ENCODE data around the gene BMP2K. TPM values are rescaled to one million over a fixed set of nuclear protein-coding genes. Genes with fewer than 3 reads are reported as not detected.

The BMP2K gene
- total and polyA plus RNA-seq, 7 donors, result 13.2 to 37.9 (median 30.0) TPM

GRCh38 chr4:78910612-78911011, 134.5 kb downstream of the BMP2K start:
- peaks cover 0 to 23% (median 7%) of the 10 kb centered on the region in 4 donors for H3K36me3 ChIP-seq
- H3K9me3 ChIP-seq, result no peaks in the 10 kb centered on the region
- no peak overlapping the region for H3K27ac ChIP-seq
- WGBS, 2 donors, result 97 to 98% methylated on average over 2 of the region's 2 CpGs
- H3K4me1 ChIP-seq, result no peaks in the 10 kb centered on the region
- no peak for DNase-seq
- no peaks in the 10 kb centered on the region for H3K27me3 ChIP-seq
- intact Hi-C loops (cut with DNase I), result no loop called here
- no peak overlapping the region for H3K4me3 ChIP-seq
- TF ChIP-seq POLR2A (IDR thresholded peaks at IDR 0.05) (no peak), CTCF (IDR thresholded peaks at IDR 0.05) (no peak), EP300 (IDR thresholded peaks at IDR 0.05) (no peak), POLR2AphosphoS5 (IDR thresholded peaks at IDR 0.05) (no peak)

- peaks cover 0 to 44% (median 2%) of the 10 kb centered on the region in 4 donors for H3K36me3 ChIP-seq
- no peaks in the 10 kb centered on the region for H3K27me3 ChIP-seq
- 95 to 98% methylated on average over 4 of the region's 4 CpGs for WGBS, 2 donors
- H3K4me3 ChIP-seq, result no peak overlapping the region
- no peak overlapping the region for H3K27ac ChIP-seq
- intact Hi-C loops (cut with DNase I), result no loop called here
- TF ChIP-seq EP300 (IDR thresholded peaks at IDR 0.05) (no peak), POLR2AphosphoS5 (IDR thresholded peaks at IDR 0.05) (no peak)
- no peaks in the 10 kb centered on the region for H3K9me3 ChIP-seq
- DNase-seq, result no peak
- H3K4me1 ChIP-seq, result no peaks in the 10 kb centered on the region
These were observed 146.1 kb downstream of the BMP2K start for GRCh38 chr4:78922207-78922606.

DNA sequence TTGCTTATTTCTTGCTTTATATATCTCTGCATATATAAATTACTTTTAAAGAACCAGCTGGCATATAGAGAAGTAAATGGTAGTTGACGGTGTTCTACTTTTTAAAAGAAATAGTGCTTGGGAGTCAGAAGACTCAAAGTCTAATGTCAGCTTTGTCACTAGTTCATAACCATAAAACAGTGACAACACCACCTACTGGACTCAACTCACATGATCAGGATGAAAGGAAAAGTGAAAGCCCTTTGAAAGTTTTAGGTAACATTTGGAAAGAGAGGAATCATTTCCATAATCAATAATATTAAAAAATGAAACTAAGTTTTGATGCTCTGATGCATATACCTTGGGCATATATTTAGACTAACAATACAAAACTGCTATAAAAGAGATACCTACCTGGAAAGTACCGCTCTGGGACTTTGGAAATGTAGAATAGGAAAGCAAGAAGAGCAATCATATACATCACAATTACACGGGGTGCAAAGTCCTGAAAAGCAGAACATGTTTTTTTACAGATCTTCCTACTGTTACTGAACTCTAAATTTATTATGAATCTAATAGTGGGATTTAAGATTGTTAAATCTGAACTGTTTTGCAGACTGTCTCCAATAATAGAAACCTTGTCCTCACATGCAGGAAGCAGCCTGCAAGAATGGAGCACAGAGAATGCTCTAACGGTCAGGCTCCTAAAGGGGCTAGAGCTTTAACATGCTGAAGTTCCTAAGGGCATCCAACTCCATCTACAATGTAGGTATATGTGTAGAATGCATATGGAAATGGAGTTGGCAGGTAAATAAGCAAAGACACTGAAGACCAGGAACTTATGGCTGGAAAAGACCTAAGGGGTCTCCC, 147.5 kb downstream of the BMP2K start:
- intact Hi-C loops (cut with DNase I), result no loop called here
- no peaks in the 10 kb centered on the region for H3K9me3 ChIP-seq
- no peak for DNase-seq
- no peak overlapping the region for H3K4me3 ChIP-seq
- H3K36me3 ChIP-seq, result peaks cover 0 to 51% (median 2%) of the 10 kb centered on the region in 4 donors
- H3K27ac ChIP-seq, result no peak overlapping the region
- no peak for TF ChIP-seq CTCF (IDR thresholded peaks at IDR 0.05)
- no peak for TF ChIP-seq EP300 (IDR thresholded peaks at IDR 0.05)
- no peak for TF ChIP-seq POLR2AphosphoS5 (IDR thresholded peaks at IDR 0.05)
- no peak for TF ChIP-seq POLR2A (IDR thresholded peaks at IDR 0.05)
- WGBS, 2 donors, result 17 to 49% methylated on average over 4 of the region's 4 CpGs
- no peaks in the 10 kb centered on the region for H3K27me3 ChIP-seq
- H3K4me1 ChIP-seq, result no peaks in the 10 kb centered on the region

- no peak for TF ChIP-seq EP300 (IDR thresholded peaks at IDR 0.05)
- TF ChIP-seq CTCF (IDR thresholded peaks at IDR 0.05), result no peak
- TF ChIP-seq POLR2AphosphoS5 (IDR thresholded peaks at IDR 0.05), result no peak
- TF ChIP-seq POLR2A (IDR thresholded peaks at IDR 0.05), result no peak
- WGBS, 2 donors, result 19 to 55% methylated on average over 1 of the region's 1 CpG
- no peaks in the 10 kb centered on the region for H3K4me1 ChIP-seq
- intact Hi-C loops (cut with DNase I), result no loop called here
- H3K4me3 ChIP-seq, result no peak overlapping the region
- peaks cover 3 to 62% (median 4%) of the 10 kb centered on the region in 4 donors for H3K36me3 ChIP-seq
- H3K9me3 ChIP-seq, result no peaks in the 10 kb centered on the region
- no peak overlapping the region for H3K27ac ChIP-seq
- no peaks in the 10 kb centered on the region for H3K27me3 ChIP-seq
- DNase-seq, result no peak
These were observed 150.7 kb downstream of the BMP2K start for GRCh38 chr4:78926826-78927225.

- H3K27ac ChIP-seq, result no peak overlapping the region
- peaks cover 3 to 70% (median 4%) of the 10 kb centered on the region in 4 donors for H3K36me3 ChIP-seq
- no peak overlapping the region for H3K4me3 ChIP-seq
- intact Hi-C loops (cut with DNase I), result no loop called here
- TF ChIP-seq EP300 (IDR thresholded peaks at IDR 0.05), result no peak
- TF ChIP-seq POLR2AphosphoS5 (IDR thresholded peaks at IDR 0.05), result no peak
- TF ChIP-seq CTCF (IDR thresholded peaks at IDR 0.05), result no peak
- no peak for TF ChIP-seq POLR2A (IDR thresholded peaks at IDR 0.05)
- H3K4me1 ChIP-seq, result no peaks in the 10 kb centered on the region
- H3K9me3 ChIP-seq, result no peaks in the 10 kb centered on the region
- H3K27me3 ChIP-seq, result no peaks in the 10 kb centered on the region
- WGBS, 2 donors, result 96 to 97% methylated on average over 9 of the region's 9 CpGs
- no peak for DNase-seq
These were observed 152.7 kb downstream of the BMP2K start for GRCh38 chr4:78928835-78929234.
